Measurements from ENCODE around the gene PCDHGC5.

PCDHGC5 gene

GRCh38 chr5:141491323-141492167 lies 2.7 kb downstream of the PCDHGC5 start:
- no peak for DNase-seq

- DNase-seq = no peak
These were observed 3.4 kb downstream of the PCDHGC5 start for GRCh38 chr5:141492168-141492885.

GRCh38 chr5:141493500-141494422 lies 4.9 kb downstream of the PCDHGC5 start:
- DNase-seq = no peak

GRCh38 chr5:141494761-141495452 lies 6.0 kb downstream of the PCDHGC5 start:
- no peak for DNase-seq

GRCh38 chr5:141495453-141495811 lies 6.6 kb downstream of the PCDHGC5 start:
- DNase-seq = no peak

- no peak for DNase-seq
These were observed 7.2 kb downstream of the PCDHGC5 start for GRCh38 chr5:141496038-141496437.

- no peak for DNase-seq
These were observed 12.9 kb downstream of the PCDHGC5 start for GRCh38 chr5:141501761-141502160.

- DNase-seq = no peak
These were observed 14.8 kb downstream of the PCDHGC5 start for GRCh38 chr5:141503681-141504080.

GRCh38 chr5:141504216-141504615 lies 15.3 kb downstream of the PCDHGC5 start:
- DNase-seq = no peak

- no peak for DNase-seq
These were observed 17.7 kb downstream of the PCDHGC5 start for GRCh38 chr5:141506381-141507155.

- peak; percentile 96 for DNase-seq
These were observed 18.7 kb downstream of the PCDHGC5 start for GRCh38 chr5:141507387-141508091.

GRCh38 chr5:141508440-141508797 lies 19.5 kb downstream of the PCDHGC5 start:
- no peak for DNase-seq

GRCh38 chr5:141508798-141509611 lies 20.1 kb downstream of the PCDHGC5 start:
- DNase-seq = peak; percentile 93

GRCh38 chr5:141510160-141510559 lies 21.3 kb downstream of the PCDHGC5 start:
- no peak for DNase-seq

- no peak for DNase-seq
These were observed 22.1 kb downstream of the PCDHGC5 start for GRCh38 chr5:141510850-141511601.

- no peak for DNase-seq
These were observed 23.0 kb downstream of the PCDHGC5 start for GRCh38 chr5:141511771-141512325.

- DNase-seq = peak; percentile 17
These were observed 23.6 kb downstream of the PCDHGC5 start for GRCh38 chr5:141512390-141512910.

- no peak for DNase-seq
These were observed 24.2 kb downstream of the PCDHGC5 start for GRCh38 chr5:141512911-141513626.
